ENCODE data around the gene ASAH2. TPM values are rescaled to one million over a fixed set of nuclear protein-coding genes. Genes with fewer than 3 reads are reported as not detected.

The ASAH2 gene
- polyA plus RNA-seq, 1 experiment, result 0.32 TPM

DNA sequence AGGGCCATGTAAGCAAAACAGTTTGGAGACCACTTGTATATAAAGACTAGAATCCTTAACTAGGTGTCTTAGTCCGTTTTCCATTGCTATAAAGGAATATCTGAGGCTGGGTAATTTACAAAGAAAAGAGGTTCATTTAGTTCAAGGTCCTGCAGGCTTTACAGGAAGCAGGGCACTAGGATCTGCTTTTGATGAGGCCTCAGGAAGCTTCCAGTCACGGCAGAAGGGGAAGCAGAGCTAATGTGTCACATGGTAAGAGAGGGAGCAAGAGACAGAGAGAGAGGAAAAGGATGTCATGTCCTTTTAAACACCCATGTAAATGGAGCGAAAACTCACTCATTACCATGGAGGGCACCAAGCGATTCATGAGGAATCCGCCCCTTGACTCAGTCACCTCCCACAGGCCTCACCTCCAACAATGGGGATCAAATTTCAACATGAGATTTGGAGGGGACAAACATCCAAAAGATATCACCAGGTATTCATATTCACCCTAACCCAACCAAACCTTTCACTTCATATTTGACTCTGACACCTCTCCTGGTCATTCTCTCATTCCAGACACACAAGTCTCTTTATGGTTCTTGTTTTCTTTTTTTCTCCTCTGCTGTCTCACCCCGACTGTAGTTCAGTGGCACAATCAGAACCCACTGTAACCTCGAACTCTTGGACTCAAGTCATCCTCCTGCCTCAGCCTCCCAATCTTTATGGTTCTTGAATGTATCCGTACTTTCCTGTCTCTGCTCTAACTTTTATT is 30.1 kb upstream of the ASAH2 start:
- no peak for DNase-seq (ENCODE audit: low read depth)
- no peak overlapping the region for H3K4me3 ChIP-seq (ENCODE audit: low read depth, low read length)
- H3K27me3 ChIP-seq (ENCODE audit: control insufficient read depth, insufficient read depth, low read length), result peaks cover 3% of the 10 kb centered on the region; the same call in 1 of the 2 replicates
- POLR2A ChIA-PET, result no interaction called here
- CTCF ChIA-PET, result interaction anchor here (0.6 kb wide), 1 partner anchor 9 kb away, joined by 5 read pairs; no protein-coding TSS in a partner anchor
- TF ChIP-seq, protein P1, sequence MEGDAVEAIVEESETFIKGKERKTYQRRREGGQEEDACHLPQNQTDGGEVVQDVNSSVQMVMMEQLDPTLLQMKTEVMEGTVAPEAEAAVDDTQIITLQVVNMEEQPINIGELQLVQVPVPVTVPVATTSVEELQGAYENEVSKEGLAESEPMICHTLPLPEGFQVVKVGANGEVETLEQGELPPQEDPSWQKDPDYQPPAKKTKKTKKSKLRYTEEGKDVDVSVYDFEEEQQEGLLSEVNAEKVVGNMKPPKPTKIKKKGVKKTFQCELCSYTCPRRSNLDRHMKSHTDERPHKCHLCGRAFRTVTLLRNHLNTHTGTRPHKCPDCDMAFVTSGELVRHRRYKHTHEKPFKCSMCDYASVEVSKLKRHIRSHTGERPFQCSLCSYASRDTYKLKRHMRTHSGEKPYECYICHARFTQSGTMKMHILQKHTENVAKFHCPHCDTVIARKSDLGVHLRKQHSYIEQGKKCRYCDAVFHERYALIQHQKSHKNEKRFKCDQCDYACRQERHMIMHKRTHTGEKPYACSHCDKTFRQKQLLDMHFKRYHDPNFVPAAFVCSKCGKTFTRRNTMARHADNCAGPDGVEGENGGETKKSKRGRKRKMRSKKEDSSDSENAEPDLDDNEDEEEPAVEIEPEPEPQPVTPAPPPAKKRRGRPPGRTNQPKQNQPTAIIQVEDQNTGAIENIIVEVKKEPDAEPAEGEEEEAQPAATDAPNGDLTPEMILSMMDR (IDR thresholded peaks at IDR 0.05; ENCODE audit: insufficient read depth, low read depth, low read length), result no peak
- no peaks in the 10 kb centered on the region for H3K36me3 ChIP-seq (ENCODE audit: control insufficient read depth, insufficient read depth, low read length)

DNA sequence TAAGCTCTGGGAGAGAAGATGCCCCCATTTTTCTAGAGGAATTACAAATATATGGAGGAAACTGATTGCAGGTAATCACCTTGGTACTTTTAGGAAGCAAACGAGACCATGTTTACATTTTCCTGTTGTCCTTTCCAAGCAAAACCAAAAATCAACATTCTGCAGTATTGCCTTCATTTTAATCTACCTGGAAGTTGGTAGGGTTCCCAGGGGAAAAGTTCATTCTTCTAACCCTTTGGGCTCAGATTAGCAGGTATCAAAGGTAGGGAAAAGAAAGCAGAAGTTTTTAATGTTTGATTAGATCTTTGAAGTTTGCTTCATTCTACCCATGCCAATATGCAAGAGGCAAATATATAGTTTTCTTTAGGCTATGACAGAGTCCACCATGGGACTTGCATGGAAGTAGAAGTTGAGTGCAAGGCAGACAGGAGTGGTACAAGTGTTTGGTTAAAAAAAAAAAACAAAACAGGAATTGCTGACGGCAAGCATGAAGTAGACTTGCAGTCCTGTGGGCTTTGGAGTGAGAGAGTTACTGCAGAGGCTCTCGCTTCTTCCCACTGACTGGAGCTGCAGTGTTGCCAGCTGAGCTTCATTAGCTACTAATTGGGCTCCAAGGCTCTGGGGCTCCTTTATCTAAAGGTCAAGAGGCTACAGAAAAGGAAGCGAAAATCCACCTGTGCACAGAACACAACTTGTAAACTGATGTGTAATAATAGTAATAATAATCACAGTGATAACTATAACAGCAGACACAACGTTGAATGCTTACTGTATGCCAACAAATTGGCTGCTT is 28.9 kb upstream of the ASAH2 start:
- POLR2A ChIA-PET, result no interaction called here
- peaks cover 3% of the 10 kb centered on the region; the same call in 1 of the 2 replicates for H3K27me3 ChIP-seq (ENCODE audit: control insufficient read depth, insufficient read depth, low read length)
- H3K36me3 ChIP-seq (ENCODE audit: control insufficient read depth, insufficient read depth, low read length), result no peaks in the 10 kb centered on the region
- no peak for DNase-seq (ENCODE audit: low read depth)
- TF ChIP-seq, protein P1 (IDR thresholded peaks at IDR 0.05; ENCODE audit: insufficient read depth, low read depth, low read length), result no peak
- H3K4me3 ChIP-seq (ENCODE audit: low read depth, low read length), result no peak overlapping the region
- CTCF ChIA-PET, result no interaction called here

DNA sequence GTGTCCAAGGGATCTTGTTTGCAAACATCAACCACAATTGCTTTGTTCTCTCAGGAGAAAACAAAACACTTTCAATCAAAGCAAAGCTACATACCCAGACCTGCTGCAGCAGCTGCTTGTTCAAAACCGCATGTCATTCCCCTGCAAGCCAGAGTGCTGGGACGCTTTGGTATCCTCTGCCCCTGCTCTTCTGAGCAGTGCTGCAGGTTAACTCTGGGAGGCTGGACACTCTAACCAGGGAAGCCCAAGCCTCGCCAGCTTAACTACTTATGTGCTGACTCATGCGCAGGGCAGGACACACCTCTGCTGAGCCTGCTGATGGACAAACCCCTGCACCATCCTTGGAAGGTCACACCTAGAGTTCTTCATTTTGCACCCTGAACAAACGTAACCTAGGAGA is 28.2 kb upstream of the ASAH2 start:
- TF ChIP-seq, protein P1 (IDR thresholded peaks at IDR 0.05; ENCODE audit: insufficient read depth, low read depth, low read length), result no peak
- DNase-seq (ENCODE audit: low read depth), result no peak
- POLR2A ChIA-PET, result no interaction called here
- Histone ChIP-seq H3K36me3 (ENCODE audit: control insufficient read depth, insufficient read depth, low read length) (no peaks in the 10 kb centered on the region), H3K27me3 (ENCODE audit: control insufficient read depth, insufficient read depth, low read length) (peaks cover 3% of the 10 kb centered on the region; the same call in 1 of the 2 replicates), H3K4me3 (ENCODE audit: low read depth, low read length) (no peak overlapping the region)
- CTCF ChIA-PET, result no interaction called here

DNA sequence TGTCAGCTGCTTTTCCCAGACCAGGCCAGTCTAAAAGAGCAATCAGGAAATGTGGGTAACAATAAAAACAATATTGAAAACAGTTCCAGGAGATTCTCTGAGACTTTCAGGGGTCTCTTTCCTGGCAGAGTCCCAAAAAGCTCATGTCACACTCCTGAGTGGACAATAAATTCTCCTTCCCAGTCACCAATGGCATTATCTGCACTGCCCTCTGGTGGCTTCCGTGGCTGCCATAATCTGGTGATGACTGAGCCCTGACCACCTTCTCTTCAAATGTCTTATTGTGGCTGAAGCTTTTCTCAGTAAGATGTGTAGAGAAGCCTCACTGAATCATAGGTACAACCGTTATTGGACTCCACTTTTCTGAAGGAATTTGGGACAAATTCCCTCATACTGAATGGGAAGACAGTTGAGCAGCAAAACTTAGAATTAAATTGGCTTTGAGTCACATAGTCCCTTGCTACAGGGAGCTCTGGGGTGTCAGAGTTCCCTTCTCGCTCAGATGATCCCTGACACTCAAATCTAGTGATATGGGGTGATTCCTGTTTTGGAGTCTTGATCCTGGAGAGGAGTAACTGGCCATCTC is 24.4 kb upstream of the ASAH2 start:
- POLR2A ChIA-PET, result no interaction called here

More for the DNA sequence above, 24.4 kb upstream of the ASAH2 start:
- H3K4me3 ChIP-seq (ENCODE audit: low read depth, low read length), result no peak overlapping the region
- CTCF ChIA-PET, result interaction anchor here (0.5 to 3.4 kb wide), 12 partner anchors 10 to 259 kb away, joined by 3 to 13 read pairs (median 4); no protein-coding TSS in a partner anchor
- TF ChIP-seq, protein P1 (IDR thresholded peaks at IDR 0.05; ENCODE audit: insufficient read depth, low read depth, low read length), result peak; percentile 62
- DNase-seq (ENCODE audit: low read depth), result no peak
- H3K27me3 ChIP-seq (ENCODE audit: control insufficient read depth, insufficient read depth, low read length), result peaks cover 2% of the 10 kb centered on the region; the same call in 1 of the 2 replicates
- no peaks in the 10 kb centered on the region for H3K36me3 ChIP-seq (ENCODE audit: control insufficient read depth, insufficient read depth, low read length)

All from BJ (cell line).